H9 (cell line): Measurements from ENCODE around the gene ARHGEF7. TPM values are rescaled to one million over a fixed set of nuclear protein-coding genes. Genes with fewer than 3 reads are reported as not detected.

Experiments used
- DNase-seq: peaks from one replicate; pipeline ENCODE4 v3.0.0-alpha.2; 2017
- H2AFZ ChIP-seq: one replicate; pipeline ENCODE4 v1.6.1; 2013; ENCODE audit warnings: mild to moderate bottlenecking, low read length, control low read depth, moderate library complexity
- H2AK5ac ChIP-seq: 2 replicates; pipeline ENCODE4 v1.6.1; 2013; ENCODE audit warnings: low read length, control low read depth, mixed read lengths; ENCODE audit not compliant: insufficient read length
- H2BK120ac ChIP-seq: one replicate; pipeline ENCODE4 v1.6.1; 2013; ENCODE audit warnings: low read depth, mild to moderate bottlenecking, low read length, control low read depth, inconsistent platforms; ENCODE audit not compliant: poor library complexity, severe bottlenecking
- H2BK12ac ChIP-seq: 2 replicates; pipeline ENCODE4 v1.6.1; 2013; ENCODE audit warnings: low read length, control low read depth, mixed read lengths, low read depth; ENCODE audit not compliant: insufficient read length
- H2BK15ac ChIP-seq: 2 replicates; pipeline ENCODE4 v1.6.1; 2013; ENCODE audit warnings: low read depth, low read length, control low read depth
- H2BK20ac ChIP-seq: one replicate; pipeline ENCODE4 v1.6.1; 2013; ENCODE audit warnings: low read depth, mild to moderate bottlenecking, low read length, control low read depth, inconsistent platforms; ENCODE audit not compliant: poor library complexity, severe bottlenecking
- H2BK5ac ChIP-seq: 2 replicates; pipeline ENCODE4 v1.6.1; 2013; ENCODE audit warnings: low read length, control low read depth, mixed read lengths; ENCODE audit not compliant: insufficient read length
- H3K14ac ChIP-seq: 2 replicates; pipeline ENCODE4 v1.6.1; 2013; ENCODE audit warnings: low read length, control low read depth; ENCODE audit not compliant: insufficient read depth
- H3K18ac ChIP-seq: 2 replicates; pipeline ENCODE4 v1.6.1; 2013; ENCODE audit warnings: low read depth, mild to moderate bottlenecking, mixed read lengths, low read length, control low read depth; ENCODE audit not compliant: insufficient read length
- H3K23ac ChIP-seq: 2 replicates; pipeline ENCODE4 v1.6.1; 2013; ENCODE audit warnings: low read length, control low read depth, mixed read lengths, low read depth; ENCODE audit not compliant: insufficient read length
- H3K23me2 ChIP-seq: 2 replicates; pipeline ENCODE4 v1.6.1; 2013; ENCODE audit warnings: low read depth, mild to moderate bottlenecking, mixed read lengths, low read length, control low read depth; ENCODE audit not compliant: insufficient read length, poor library complexity, severe bottlenecking
- H3K27ac ChIP-seq: 2 replicates; pipeline ENCODE4 v1.5.1; 2013; ENCODE audit warnings: low read length, control low read depth, mixed read lengths, low read depth; ENCODE audit not compliant: insufficient read length
- H3K27me3 ChIP-seq: 2 replicates; pipeline ENCODE4 v1.6.1; 2013; ENCODE audit warnings: low read length, control low read depth, inconsistent platforms; ENCODE audit not compliant: insufficient read depth
- H3K4ac ChIP-seq: 2 replicates; pipeline ENCODE4 v1.6.1; 2013; ENCODE audit warnings: low read depth, mild to moderate bottlenecking, control low read depth, inconsistent platforms, low read length, moderate library complexity
- H3K4me1 ChIP-seq: 2 replicates; pipeline ENCODE4 v1.6.1; 2013; ENCODE audit warnings: low read length, control low read depth, inconsistent platforms; ENCODE audit not compliant: insufficient read depth
- H3K4me2 ChIP-seq: 2 replicates; pipeline ENCODE4 v1.6.1; 2013; ENCODE audit warnings: low read length, control low read depth, mixed read lengths; ENCODE audit not compliant: insufficient read length, insufficient read depth
- H3K56ac ChIP-seq: 2 replicates; pipeline ENCODE4 v1.6.1; 2013; ENCODE audit warnings: low read depth, mild to moderate bottlenecking, mixed read lengths, low read length, control low read depth; ENCODE audit not compliant: insufficient read length
- H3K79me1 ChIP-seq: 2 replicates; pipeline ENCODE4 v1.6.1; 2013; ENCODE audit warnings: low read depth, mild to moderate bottlenecking, moderate library complexity, low read length, control low read depth, inconsistent platforms; ENCODE audit not compliant: insufficient read depth, poor library complexity, severe bottlenecking
- H3K79me2 ChIP-seq: 2 replicates; pipeline ENCODE4 v1.6.1; 2013; ENCODE audit warnings: low read length, control low read depth, inconsistent platforms; ENCODE audit not compliant: insufficient read depth
- H3K9ac ChIP-seq: 2 replicates; pipeline ENCODE4 v1.6.1; 2013; ENCODE audit warnings: low read length, control low read depth, mixed read lengths; ENCODE audit not compliant: insufficient read length; ENCODE audit errors: extremely low read depth
- H3K9me3 ChIP-seq: one replicate; pipeline ENCODE4 v1.6.1; 2013; ENCODE audit warnings: low read depth, low read length, inconsistent platforms; ENCODE audit not compliant: control insufficient read depth
- H3T11ph ChIP-seq: one replicate; pipeline ENCODE4 v1.6.1; 2013; ENCODE audit warnings: mild to moderate bottlenecking, low read length, control low read depth, inconsistent platforms
- H4K20me1 ChIP-seq: one replicate; pipeline ENCODE4 v1.6.1; 2013; ENCODE audit not compliant: control insufficient read depth, insufficient read length, insufficient read depth
- H4K5ac ChIP-seq: 2 replicates; pipeline ENCODE4 v1.6.1; 2013; ENCODE audit warnings: low read depth, mild to moderate bottlenecking, mixed read lengths, low read length, control low read depth; ENCODE audit not compliant: insufficient read length
- H4K8ac ChIP-seq: replicated peaks from 2 replicates; pipeline ENCODE4 v1.6.1; 2013; ENCODE audit warnings: low read length, control low read depth, mixed read lengths, low read depth; ENCODE audit not compliant: insufficient read length
- H4K91ac ChIP-seq: 2 replicates; pipeline ENCODE4 v1.6.1; 2013; ENCODE audit warnings: low read depth, mild to moderate bottlenecking, moderate library complexity, mixed read lengths, low read length, control low read depth; ENCODE audit not compliant: insufficient read length
- H3K27ac Mint-ChIP-seq, 3 experiments: 2 replicates in 2 of 3; 3 replicates in 1 of 3; pipeline ENCODE4 v1.8.0; 2020 to 2021; ENCODE audit warnings: mixed read lengths in 3 of 3, mild to moderate bottlenecking in 1 of 3, moderate library complexity in 1 of 3
- H3K27me3 Mint-ChIP-seq: 2 replicates; pipeline ENCODE4 v1.8.0; 2021; ENCODE audit warnings: low read depth, mild to moderate bottlenecking, moderate library complexity, mixed read lengths
- H3K36me3 Mint-ChIP-seq, 3 experiments: 2 replicates in 2 of 3; 3 replicates in 1 of 3; pipeline ENCODE4 v1.8.0; 2020 to 2021; ENCODE audit warnings: low read depth in 3 of 3, mixed read lengths in 3 of 3; ENCODE audit not compliant: insufficient read depth in 1 of 3
- H3K4me1 Mint-ChIP-seq, 2 experiments: 2 replicates each; pipeline ENCODE4 v1.8.0; 2020; ENCODE audit warnings: mixed read lengths in 2 of 2
- H3K4me3 Mint-ChIP-seq, 2 experiments: 2 replicates in 1 of 2; 3 replicates in 1 of 2; pipeline ENCODE4 v1.8.0; 2020 to 2021; ENCODE audit warnings: mild to moderate bottlenecking in 2 of 2, mixed read lengths in 2 of 2, moderate library complexity in 1 of 2
- H3K9me3 Mint-ChIP-seq, 2 experiments: 2 replicates in 1 of 2; 3 replicates in 1 of 2; pipeline ENCODE4 v1.8.0; 2020; ENCODE audit warnings: mild to moderate bottlenecking in 2 of 2, mixed read lengths in 2 of 2, moderate library complexity in 1 of 2
- WGBS: extraction: QIAGEN DNeasy Blood & Tissue Kit; methylation state at CpG from one replicate; pipeline ENCODE4 v1.1.7; 2013; ENCODE audit warnings: missing lambda C conversion rate, low lambda C conversion rate, mixed read lengths; ENCODE audit not compliant: insufficient read length; ENCODE audit errors: extremely low coverage; 5-methylcytosine and 5-hydroxymethylcytosine counted together
- total RNA-seq: library from RNA; stranded (reverse); gene quantifications from 2 replicates; pipeline ENCODE4 v1.2.1, GENCODE V29; 2021
- TF ChIP-seq, protein P1 (sequence below): fragments of 200-600 bp; sonication (generic); conservative IDR thresholded peaks from 3 replicates; pipeline ENCODE4 v1.8.0; 2021; ENCODE audit warnings: antibody characterized with exemption, mild to moderate bottlenecking

Gene ARHGEF7
- total RNA-seq, 1 experiment from 2014 or later, result 51.9 TPM

DNA sequence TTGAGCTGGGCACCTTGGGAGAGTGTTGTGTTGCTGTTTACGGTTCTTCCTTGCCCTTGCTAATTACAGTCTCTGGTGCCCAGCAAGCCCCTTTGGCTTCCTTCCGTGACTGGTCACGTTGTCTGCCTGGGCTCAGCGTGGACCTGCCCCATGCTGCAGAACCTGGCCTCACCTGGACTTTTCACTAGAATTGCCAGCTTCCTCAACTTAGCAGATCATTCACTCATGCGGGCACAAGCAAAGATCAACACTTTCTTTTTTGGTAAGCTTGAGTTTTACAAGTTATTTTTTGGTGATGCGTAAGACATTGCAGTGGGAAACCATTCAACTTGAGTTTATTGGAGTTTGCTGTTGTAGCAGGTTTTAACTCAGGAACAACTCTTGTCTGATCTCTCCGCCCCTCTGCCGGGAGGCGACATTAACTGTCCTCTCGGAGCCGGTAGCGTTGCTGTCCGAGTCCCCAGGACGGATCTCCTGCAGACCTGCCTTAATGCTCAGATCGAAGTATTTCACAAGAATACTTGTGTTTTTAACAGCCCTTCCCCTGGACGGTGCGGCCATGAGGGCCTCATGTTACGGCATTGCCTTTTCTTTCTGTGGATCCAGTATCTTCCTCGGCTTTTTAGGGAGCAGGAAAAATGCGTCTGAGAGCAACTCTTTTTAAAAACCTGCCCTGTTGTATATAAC is 189.6 kb downstream of the ARHGEF7 start:
- Histone ChIP-seq H3K4ac (no peak overlapping the region), H4K91ac (no peak overlapping the region), H3T11ph (no peak overlapping the region), H3K9me3 (peaks cover 4% of the 10 kb centered on the region), H3K56ac (no peak overlapping the region), H3K79me1 (no peaks in the 10 kb centered on the region), H2AFZ (no peak overlapping the region), H3K79me2 (peaks cover 2% of the 10 kb centered on the region; the same call in 1 of the 2 replicates), H2BK20ac (no peak overlapping the region), H4K8ac (no peak overlapping the region), H3K9ac (no peak overlapping the region), H2BK12ac (no peak overlapping the region), H3K27ac (no peak overlapping the region), H3K14ac (no peak overlapping the region), H2AK5ac (no peak overlapping the region), H2BK5ac (no peak overlapping the region), H3K27me3 (no peaks in the 10 kb centered on the region), H3K23me2 (no peaks in the 10 kb centered on the region), H2BK120ac (no peak overlapping the region), H3K4me1 (no peaks in the 10 kb centered on the region), H2BK15ac (no peak overlapping the region), H3K18ac (no peak overlapping the region), H3K23ac (no peak overlapping the region), H3K4me2 (no peak overlapping the region), H4K20me1 (no peaks in the 10 kb centered on the region), H4K5ac (no peak overlapping the region)
- H3K27ac Mint-ChIP-seq, result peak overlapping the region in 1 of 3 experiments; percentile 45; a peak in 2 of 7 replicates
- TF ChIP-seq, protein P1, sequence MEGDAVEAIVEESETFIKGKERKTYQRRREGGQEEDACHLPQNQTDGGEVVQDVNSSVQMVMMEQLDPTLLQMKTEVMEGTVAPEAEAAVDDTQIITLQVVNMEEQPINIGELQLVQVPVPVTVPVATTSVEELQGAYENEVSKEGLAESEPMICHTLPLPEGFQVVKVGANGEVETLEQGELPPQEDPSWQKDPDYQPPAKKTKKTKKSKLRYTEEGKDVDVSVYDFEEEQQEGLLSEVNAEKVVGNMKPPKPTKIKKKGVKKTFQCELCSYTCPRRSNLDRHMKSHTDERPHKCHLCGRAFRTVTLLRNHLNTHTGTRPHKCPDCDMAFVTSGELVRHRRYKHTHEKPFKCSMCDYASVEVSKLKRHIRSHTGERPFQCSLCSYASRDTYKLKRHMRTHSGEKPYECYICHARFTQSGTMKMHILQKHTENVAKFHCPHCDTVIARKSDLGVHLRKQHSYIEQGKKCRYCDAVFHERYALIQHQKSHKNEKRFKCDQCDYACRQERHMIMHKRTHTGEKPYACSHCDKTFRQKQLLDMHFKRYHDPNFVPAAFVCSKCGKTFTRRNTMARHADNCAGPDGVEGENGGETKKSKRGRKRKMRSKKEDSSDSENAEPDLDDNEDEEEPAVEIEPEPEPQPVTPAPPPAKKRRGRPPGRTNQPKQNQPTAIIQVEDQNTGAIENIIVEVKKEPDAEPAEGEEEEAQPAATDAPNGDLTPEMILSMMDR, result no peak
- DNase-seq, result no peak
- no peaks in the 10 kb centered on the region for H3K4me1 Mint-ChIP-seq
- no peaks in the 10 kb centered on the region; the same call in 1 of the 2 replicates for H3K27me3 Mint-ChIP-seq
- peaks cover 10 to 13% of the 10 kb centered on the region in 2 experiments for H3K9me3 Mint-ChIP-seq
- no CpG with 5 or more reads among the region's 20 CpGs for WGBS
- H3K36me3 Mint-ChIP-seq, result peaks cover 59 to 84% (median 82%) of the 10 kb centered on the region in 3 experiments
- H3K4me3 Mint-ChIP-seq, result no peak overlapping the region
